Smooth muscle cell (in vitro differentiated cells): ENCODE measurements around the gene CFAP97D1. TPM values are rescaled to one million over a fixed set of nuclear protein-coding genes. Genes with fewer than 3 reads are reported as not detected.
A peak's percentile ranks its signal among the peaks of the same experiment; 100 is the strongest.

Experiments
- DNase-seq: peaks from one replicate; lab custom pipeline; 2025; ENCODE audit not compliant: unreplicated experiment; lab: John Stamatoyannopoulos, UW
- H2AFZ ChIP-seq: fragments of 200-600 bp; sonication (generic); 2 replicates; pipeline ENCODE4 v1.6.0; 2016; ENCODE audit warnings: antibody characterized with exemption, low read depth, mild to moderate bottlenecking
- H3F3A ChIP-seq: fragments of 200-600 bp; sonication (generic); 2 replicates; pipeline ENCODE4 v1.6.0; 2017; ENCODE audit warnings: antibody characterized with exemption, low read depth
- H3K27ac ChIP-seq: fragments of 200-600 bp; sonication (generic); 2 replicates; pipeline ENCODE4 v1.5.1; 2016; ENCODE audit warnings: low read depth, mild to moderate bottlenecking
- H3K27me3 ChIP-seq: fragments of 200-600 bp; sonication (generic); 2 replicates; pipeline ENCODE4 v1.6.1; 2016; ENCODE audit warnings: low read depth, mild to moderate bottlenecking
- H3K36me3 ChIP-seq: fragments of 200-600 bp; sonication (generic); 2 replicates; pipeline ENCODE4 v1.5.1; 2016; ENCODE audit warnings: low read depth
- H3K4me1 ChIP-seq: fragments of 200-600 bp; sonication (generic); 2 replicates; pipeline ENCODE4 v1.5.1; 2016; ENCODE audit warnings: low read depth
- H3K4me2 ChIP-seq: fragments of 200-600 bp; sonication (generic); 2 replicates; pipeline ENCODE4 v1.6.0; 2016; ENCODE audit warnings: mild to moderate bottlenecking
- H3K4me3 ChIP-seq: fragments of 200-600 bp; sonication (generic); 2 replicates; pipeline ENCODE4 v1.5.1; 2016; ENCODE audit warnings: mild to moderate bottlenecking
- H3K79me2 ChIP-seq: fragments of 200-600 bp; sonication (generic); 2 replicates; pipeline ENCODE4 v1.6.0; 2016; ENCODE audit warnings: low read depth, mild to moderate bottlenecking
- H3K9ac ChIP-seq: fragments of 200-600 bp; sonication (generic); 2 replicates; pipeline ENCODE4 v1.6.0; 2016; ENCODE audit warnings: low read depth
- H3K9me3 ChIP-seq: fragments of 200-600 bp; sonication (generic); replicated peaks from 2 replicates; pipeline ENCODE4 v1.5.1; 2016; ENCODE audit warnings: low read depth
- H4K20me1 ChIP-seq: fragments of 200-600 bp; sonication (generic); 2 replicates; pipeline ENCODE4 v1.6.0; 2016; ENCODE audit warnings: low read depth
- WGBS: methylation state at CpG from one replicate; pipeline ENCODE4 v1.1.7; 2016; ENCODE audit warnings: low lambda C conversion rate; 5-methylcytosine and 5-hydroxymethylcytosine counted together
- polyA plus RNA-seq: library from polyadenylated mRNA; unstranded; fragments of >200 nt; fragmentation: Nextera tagmentation; extraction: Ambion mirVana; gene quantifications from 2 replicates; pipeline ENCODE4 v1.2.1, GENCODE V29; 2016
- total RNA-seq: library from RNA; depleted of rRNA; stranded (reverse); fragments of >200 nt; gene quantifications from 2 replicates; pipeline ENCODE4 v1.2.3, GENCODE V29; 2014
- TF ChIP-seq, protein P1 (sequence below): fragments of 200-600 bp; sonication (generic); IDR thresholded peaks from 2 replicates; pipeline ENCODE4 v1.5.1; 2017; ENCODE audit warnings: borderline replicate concordance, mild to moderate bottlenecking, antibody characterized with exemption; ENCODE audit not compliant: insufficient read depth, poor library complexity, severe bottlenecking

CFAP97D1 gene
- total and polyA plus RNA-seq, 2 experiments from 2014 or later, result 0.09 TPM; not detected in 1

DNA sequence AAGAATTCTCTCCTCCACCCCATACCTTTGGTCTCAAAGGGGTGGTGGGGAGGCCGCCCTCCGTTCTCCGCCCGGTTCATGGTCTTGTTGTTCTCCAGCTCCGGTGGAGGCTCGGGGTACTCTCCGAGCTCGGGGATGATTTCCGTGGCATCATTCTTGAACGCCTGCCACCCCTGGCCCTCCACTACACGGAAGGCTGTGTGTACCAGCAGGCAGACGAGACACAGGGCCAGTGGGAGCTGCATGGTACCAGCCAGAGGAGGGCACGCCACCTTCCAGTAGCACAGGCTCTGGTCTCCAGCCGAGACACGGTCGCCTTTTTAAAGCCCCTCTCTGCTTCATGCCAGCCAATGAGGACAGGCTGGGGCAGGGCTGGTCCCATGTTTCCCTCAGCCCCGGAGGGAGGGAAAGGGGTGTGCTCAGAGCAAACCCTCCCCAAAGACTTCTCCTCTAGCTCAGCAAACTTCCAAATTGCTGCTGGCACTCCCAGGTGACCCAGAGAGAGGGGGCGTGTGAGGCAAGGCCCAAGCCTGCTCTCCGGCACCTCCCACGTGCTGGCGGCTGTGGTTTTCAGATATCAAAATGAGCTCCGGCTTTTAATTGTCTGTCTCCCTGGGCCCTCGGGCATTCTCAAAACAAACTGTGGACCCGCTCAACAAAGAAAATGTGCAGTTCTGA is 21.6 kb upstream of the CFAP97D1 start, which contains the start of gene SOST:
TSS of gene SOST (minus strand) at position 295 of the 678 bp plus-strand sequence. CDS start at position 245, 50 bp downstream.
- H3K79me2 ChIP-seq, result no peaks in the 10 kb centered on the region
- H3K4me3 ChIP-seq, result no peak within 1 kb of the TSS
- no peaks in the 10 kb centered on the region for H3K9me3 ChIP-seq
- H3K27ac ChIP-seq, result no peak within 1 kb of the TSS
- WGBS, result 88% methylated on average over 24 of the region's 24 CpGs
- H3K4me1 ChIP-seq, result no peaks in the 10 kb centered on the region
- H4K20me1 ChIP-seq, result no peaks in the 10 kb centered on the region
- no peaks in the 10 kb centered on the region for H3F3A ChIP-seq
- H3K4me2 ChIP-seq, result no peak within 1 kb of the TSS
- TF ChIP-seq, protein P1, sequence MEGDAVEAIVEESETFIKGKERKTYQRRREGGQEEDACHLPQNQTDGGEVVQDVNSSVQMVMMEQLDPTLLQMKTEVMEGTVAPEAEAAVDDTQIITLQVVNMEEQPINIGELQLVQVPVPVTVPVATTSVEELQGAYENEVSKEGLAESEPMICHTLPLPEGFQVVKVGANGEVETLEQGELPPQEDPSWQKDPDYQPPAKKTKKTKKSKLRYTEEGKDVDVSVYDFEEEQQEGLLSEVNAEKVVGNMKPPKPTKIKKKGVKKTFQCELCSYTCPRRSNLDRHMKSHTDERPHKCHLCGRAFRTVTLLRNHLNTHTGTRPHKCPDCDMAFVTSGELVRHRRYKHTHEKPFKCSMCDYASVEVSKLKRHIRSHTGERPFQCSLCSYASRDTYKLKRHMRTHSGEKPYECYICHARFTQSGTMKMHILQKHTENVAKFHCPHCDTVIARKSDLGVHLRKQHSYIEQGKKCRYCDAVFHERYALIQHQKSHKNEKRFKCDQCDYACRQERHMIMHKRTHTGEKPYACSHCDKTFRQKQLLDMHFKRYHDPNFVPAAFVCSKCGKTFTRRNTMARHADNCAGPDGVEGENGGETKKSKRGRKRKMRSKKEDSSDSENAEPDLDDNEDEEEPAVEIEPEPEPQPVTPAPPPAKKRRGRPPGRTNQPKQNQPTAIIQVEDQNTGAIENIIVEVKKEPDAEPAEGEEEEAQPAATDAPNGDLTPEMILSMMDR, result no peak
- no peak within 1 kb of the TSS for H2AFZ ChIP-seq
- H3K27me3 ChIP-seq, result peaks cover 34% of the 10 kb centered on the region
- no peak within 1 kb of the TSS for H3K9ac ChIP-seq
- no peak for DNase-seq
- H3K36me3 ChIP-seq, result no peaks in the 10 kb centered on the region

DNA sequence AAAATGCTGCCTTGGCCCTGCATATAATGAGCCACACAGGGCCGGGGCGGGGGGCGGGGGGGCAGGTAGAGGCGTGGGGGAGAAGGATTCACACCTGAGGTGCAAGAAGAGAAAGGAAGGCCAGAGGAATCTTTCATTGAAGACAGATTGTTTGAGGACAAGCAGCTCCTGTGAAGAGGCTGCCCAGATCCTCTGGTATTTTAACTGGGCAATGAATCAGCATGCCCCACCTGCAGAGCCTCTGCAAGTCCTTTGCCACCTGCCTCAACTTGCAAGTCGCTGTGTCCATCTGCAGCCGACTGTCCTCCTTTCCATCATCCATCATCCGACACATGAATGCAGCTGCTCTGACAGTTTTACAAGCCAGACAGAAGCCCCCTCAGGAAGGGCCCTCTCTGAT is 20.4 kb upstream of the CFAP97D1 start:
- no peaks in the 10 kb centered on the region for H4K20me1 ChIP-seq
- no peaks in the 10 kb centered on the region for H3F3A ChIP-seq
- H3K79me2 ChIP-seq, result no peaks in the 10 kb centered on the region
- TF ChIP-seq, protein P1, result no peak
- WGBS, result 53% methylated on average over 7 of the region's 7 CpGs
- H3K4me1 ChIP-seq, result no peaks in the 10 kb centered on the region
- no peak overlapping the region for H3K4me3 ChIP-seq
- DNase-seq, result no peak
- no peaks in the 10 kb centered on the region for H3K36me3 ChIP-seq
- H3K27ac ChIP-seq, result no peak overlapping the region
- no peaks in the 10 kb centered on the region for H3K9me3 ChIP-seq
- no peak overlapping the region for H3K4me2 ChIP-seq
- no peak overlapping the region for H2AFZ ChIP-seq
- H3K9ac ChIP-seq, result no peak overlapping the region
- peaks cover 25% of the 10 kb centered on the region for H3K27me3 ChIP-seq

DNA sequence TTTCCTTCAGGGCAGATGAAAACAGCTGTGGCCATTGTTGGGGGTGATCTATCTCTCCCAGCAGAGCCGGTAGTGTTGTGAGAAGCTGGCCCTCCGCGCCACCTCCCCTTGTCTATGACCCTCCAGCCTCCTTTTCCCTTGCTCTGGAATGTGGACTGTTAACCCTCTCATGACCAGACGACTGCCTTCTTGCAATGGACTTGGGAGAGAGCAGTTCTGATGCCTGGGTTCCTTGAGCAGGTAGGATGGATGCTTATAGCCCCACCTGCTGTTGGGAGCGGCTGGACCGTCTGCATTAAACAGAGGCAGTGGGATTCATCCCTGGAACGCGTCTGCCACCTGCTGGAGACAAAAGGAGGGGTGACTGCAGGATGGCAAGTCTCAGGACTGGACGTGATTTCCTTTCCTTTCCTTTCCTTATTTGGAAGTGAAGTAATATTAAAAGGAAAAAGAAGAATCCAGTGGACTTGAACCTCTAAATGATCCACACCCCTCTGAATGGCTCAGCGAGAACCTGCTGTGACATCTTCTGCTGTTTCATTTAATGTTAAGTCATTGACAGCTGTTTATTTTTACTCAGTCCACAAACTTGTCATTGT is 19.9 kb upstream of the CFAP97D1 start:
- no peak overlapping the region for H2AFZ ChIP-seq
- WGBS, result 3% methylated on average over 10 of the region's 10 CpGs
- no peaks in the 10 kb centered on the region for H3K9me3 ChIP-seq
- H3K4me3 ChIP-seq, result no peak overlapping the region
- no peaks in the 10 kb centered on the region for H3K4me1 ChIP-seq
- no peaks in the 10 kb centered on the region for H3K79me2 ChIP-seq
- H4K20me1 ChIP-seq, result no peaks in the 10 kb centered on the region
- H3K27ac ChIP-seq, result no peak overlapping the region
- TF ChIP-seq, protein P1, result peak; percentile 99
- H3K4me2 ChIP-seq, result no peak overlapping the region
- peak; percentile 68 for DNase-seq
- H3K36me3 ChIP-seq, result no peaks in the 10 kb centered on the region
- peaks cover 20% of the 10 kb centered on the region for H3K27me3 ChIP-seq
- H3F3A ChIP-seq, result no peaks in the 10 kb centered on the region
- H3K9ac ChIP-seq, result no peak overlapping the region
